HepG2 (cell line): ENCODE measurements around the gene GPC3.

ENCODE experiments used
- CHD2 ChIP-seq: IDR thresholded peaks from 2 replicates; pipeline ENCODE4 v1.6.1; 2011; ENCODE audit warnings: low read depth, low read length, improper control_type of control experiment
- EP300 ChIP-seq, 3 experiments: sonication (generic) in 1 of 3; formaldehyde crosslinking in 1 of 3; IDR thresholded peaks; 2 replicates each; pipeline versions ENCODE4 v1.5.1 to v1.6.1; 2011 to 2020; ENCODE audit warnings: low read depth in 2 of 3, low read length in 2 of 3, borderline replicate concordance in 1 of 3, improper control_type of control experiment in 1 of 3, mild to moderate bottlenecking in 1 of 3, missing genetic modification reagents in 1 of 3, moderate library complexity in 1 of 3
- EZH2 ChIP-seq: conservative IDR thresholded peaks from 2 replicates; pipeline ENCODE4 v1.6.1; 2012; ENCODE audit warnings: mild to moderate bottlenecking, low read depth, low read length, moderate library complexity
- FOXJ3 ChIP-seq: sonication (generic); formaldehyde crosslinking; IDR thresholded peaks from 2 replicates; pipeline ENCODE4 v1.4.0; 2020; ENCODE audit warnings: missing genetic modification reagents, mild to moderate bottlenecking, borderline replicate concordance
- POLR2A ChIP-seq, 2 experiments: IDR thresholded peaks; 2 replicates each; pipeline ENCODE4 v1.6.1; 2011; ENCODE audit warnings: low read depth in 2 of 2, low read length in 2 of 2, mild to moderate bottlenecking in 1 of 2, moderate library complexity in 1 of 2; ENCODE audit not compliant: insufficient read depth in 1 of 2
- RFX5 ChIP-seq: IDR thresholded peaks from 2 replicates; pipeline ENCODE4 v1.6.1; 2011; ENCODE audit warnings: low read depth, low read length, improper control_type of control experiment
- TCF12 ChIP-seq, 2 experiments: fragments of 450-650 bp in 1 of 2; sonication (generic) in 1 of 2; formaldehyde crosslinking in 1 of 2; IDR thresholded peaks; 2 replicates each; pipeline versions ENCODE4 v1.6.1 to v1.8.0; 2017 to 2022; ENCODE audit warnings: antibody characterized with exemption in 1 of 2, mild to moderate bottlenecking in 1 of 2, missing genetic modification reagents in 1 of 2, moderate library complexity in 1 of 2
- YY1 ChIP-seq: IDR thresholded peaks from 2 replicates; pipeline ENCODE4 v1.6.1; 2011; ENCODE audit warnings: low read length, low read depth, moderate library complexity, mild to moderate bottlenecking; ENCODE audit not compliant: insufficient read depth, insufficient replicate concordance
- TF ChIP-seq, protein P1 (sequence below): sonication (generic); formaldehyde crosslinking; IDR thresholded peaks from 2 replicates; pipeline ENCODE4 v1.4.0; 2020; ENCODE audit warnings: missing genetic modification reagents
- TF ChIP-seq, protein P2 (sequence below): sonication (generic); formaldehyde crosslinking; conservative IDR thresholded peaks from 2 replicates; pipeline ENCODE4 v1.5.0; 2020; ENCODE audit warnings: missing genetic modification reagents
- TF ChIP-seq, protein P3 (sequence below): sonication (generic); formaldehyde crosslinking; IDR thresholded peaks from 2 replicates; pipeline ENCODE4 v1.9.0; 2022; ENCODE audit warnings: missing genetic modification reagents, mild to moderate bottlenecking, borderline replicate concordance
- TF ChIP-seq, protein P4 (sequence below): sonication (generic); formaldehyde crosslinking; IDR thresholded peaks from 2 replicates; pipeline ENCODE4 v1.8.0; 2022; ENCODE audit warnings: low read depth, missing genetic modification reagents
- TF ChIP-seq, protein P5 (sequence below): sonication (generic); formaldehyde crosslinking; IDR thresholded peaks from 2 replicates; pipeline ENCODE4 v1.5.0; 2020; ENCODE audit warnings: missing genetic modification reagents
- TF ChIP-seq, protein P6 (sequence below): sonication (generic); formaldehyde crosslinking; IDR thresholded peaks from 2 replicates; pipeline ENCODE4 v1.5.0; 2020; ENCODE audit warnings: mild to moderate bottlenecking, missing genetic modification reagents, moderate library complexity

DNA sequence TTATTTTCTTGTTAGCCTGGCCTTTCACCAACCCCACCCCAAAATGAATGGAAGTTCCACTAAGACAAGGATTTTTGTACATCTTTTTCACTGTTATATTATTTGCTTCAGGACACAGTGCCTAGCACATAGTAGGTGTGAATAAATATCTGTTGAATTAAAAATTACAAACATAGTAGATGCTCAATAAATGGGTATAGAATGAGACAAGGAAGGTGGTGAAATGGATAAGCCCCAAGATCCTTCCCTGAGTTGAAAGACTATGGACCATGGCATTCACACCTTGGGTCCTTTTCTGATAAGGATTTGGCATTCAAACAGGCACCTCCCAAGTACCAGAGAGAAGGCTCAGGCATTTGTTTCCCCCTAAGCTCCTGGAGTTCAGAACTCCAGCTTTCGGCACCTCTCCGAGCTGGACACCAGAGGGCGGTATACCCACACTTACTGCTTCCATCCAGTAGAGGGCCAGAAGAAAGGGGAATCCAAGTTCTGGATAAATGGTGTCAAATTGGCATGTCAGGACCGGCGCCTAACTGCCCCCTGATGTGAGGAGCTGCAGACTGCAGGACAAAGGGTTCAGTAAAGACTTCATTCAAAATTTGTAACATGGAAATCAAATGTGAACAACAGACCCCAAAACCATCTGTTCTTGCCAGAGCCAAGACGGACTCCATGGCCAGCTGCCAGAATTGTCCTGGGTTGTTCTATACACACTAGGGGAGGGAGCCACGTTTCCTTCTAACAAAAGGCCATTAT, 193.0 kb downstream of the GPC3 start:
- peak in 1 of 2 experiments; percentile 24; a peak in 1 of 4 replicates for TF ChIP-seq POLR2A (IDR thresholded peaks at IDR 0.05; ENCODE audit: insufficient read depth in 1 of 2, low read depth in 2 of 2, low read length in 2 of 2)
- TF ChIP-seq TCF12 (IDR thresholded peaks at IDR 0.05), result no peak
- TF ChIP-seq TCF12 (CRISPR knock-in tag; IDR thresholded peaks at IDR 0.05), result no peak
- TF ChIP-seq, protein P1, sequence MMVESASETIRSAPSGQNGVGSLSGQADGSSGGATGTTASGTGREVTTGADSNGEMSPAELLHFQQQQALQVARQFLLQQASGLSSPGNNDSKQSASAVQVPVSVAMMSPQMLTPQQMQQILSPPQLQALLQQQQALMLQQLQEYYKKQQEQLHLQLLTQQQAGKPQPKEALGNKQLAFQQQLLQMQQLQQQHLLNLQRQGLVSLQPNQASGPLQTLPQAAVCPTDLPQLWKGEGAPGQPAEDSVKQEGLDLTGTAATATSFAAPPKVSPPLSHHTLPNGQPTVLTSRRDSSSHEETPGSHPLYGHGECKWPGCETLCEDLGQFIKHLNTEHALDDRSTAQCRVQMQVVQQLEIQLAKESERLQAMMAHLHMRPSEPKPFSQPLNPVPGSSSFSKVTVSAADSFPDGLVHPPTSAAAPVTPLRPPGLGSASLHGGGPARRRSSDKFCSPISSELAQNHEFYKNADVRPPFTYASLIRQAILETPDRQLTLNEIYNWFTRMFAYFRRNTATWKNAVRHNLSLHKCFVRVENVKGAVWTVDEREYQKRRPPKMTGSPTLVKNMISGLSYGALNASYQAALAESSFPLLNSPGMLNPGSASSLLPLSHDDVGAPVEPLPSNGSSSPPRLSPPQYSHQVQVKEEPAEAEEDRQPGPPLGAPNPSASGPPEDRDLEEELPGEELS (CRISPR knock-in tag), result no peak
- TF ChIP-seq, protein P2, sequence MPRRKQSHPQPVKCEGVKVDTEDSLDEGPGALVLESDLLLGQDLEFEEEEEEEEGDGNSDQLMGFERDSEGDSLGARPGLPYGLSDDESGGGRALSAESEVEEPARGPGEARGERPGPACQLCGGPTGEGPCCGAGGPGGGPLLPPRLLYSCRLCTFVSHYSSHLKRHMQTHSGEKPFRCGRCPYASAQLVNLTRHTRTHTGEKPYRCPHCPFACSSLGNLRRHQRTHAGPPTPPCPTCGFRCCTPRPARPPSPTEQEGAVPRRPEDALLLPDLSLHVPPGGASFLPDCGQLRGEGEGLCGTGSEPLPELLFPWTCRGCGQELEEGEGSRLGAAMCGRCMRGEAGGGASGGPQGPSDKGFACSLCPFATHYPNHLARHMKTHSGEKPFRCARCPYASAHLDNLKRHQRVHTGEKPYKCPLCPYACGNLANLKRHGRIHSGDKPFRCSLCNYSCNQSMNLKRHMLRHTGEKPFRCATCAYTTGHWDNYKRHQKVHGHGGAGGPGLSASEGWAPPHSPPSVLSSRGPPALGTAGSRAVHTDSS (CRISPR knock-in tag), result no peak
- TF ChIP-seq EZH2, result no peak
- TF ChIP-seq, protein P3, sequence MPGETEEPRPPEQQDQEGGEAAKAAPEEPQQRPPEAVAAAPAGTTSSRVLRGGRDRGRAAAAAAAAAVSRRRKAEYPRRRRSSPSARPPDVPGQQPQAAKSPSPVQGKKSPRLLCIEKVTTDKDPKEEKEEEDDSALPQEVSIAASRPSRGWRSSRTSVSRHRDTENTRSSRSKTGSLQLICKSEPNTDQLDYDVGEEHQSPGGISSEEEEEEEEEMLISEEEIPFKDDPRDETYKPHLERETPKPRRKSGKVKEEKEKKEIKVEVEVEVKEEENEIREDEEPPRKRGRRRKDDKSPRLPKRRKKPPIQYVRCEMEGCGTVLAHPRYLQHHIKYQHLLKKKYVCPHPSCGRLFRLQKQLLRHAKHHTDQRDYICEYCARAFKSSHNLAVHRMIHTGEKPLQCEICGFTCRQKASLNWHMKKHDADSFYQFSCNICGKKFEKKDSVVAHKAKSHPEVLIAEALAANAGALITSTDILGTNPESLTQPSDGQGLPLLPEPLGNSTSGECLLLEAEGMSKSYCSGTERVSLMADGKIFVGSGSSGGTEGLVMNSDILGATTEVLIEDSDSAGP (CRISPR knock-in tag), result no peak
- TF ChIP-seq, protein P4, sequence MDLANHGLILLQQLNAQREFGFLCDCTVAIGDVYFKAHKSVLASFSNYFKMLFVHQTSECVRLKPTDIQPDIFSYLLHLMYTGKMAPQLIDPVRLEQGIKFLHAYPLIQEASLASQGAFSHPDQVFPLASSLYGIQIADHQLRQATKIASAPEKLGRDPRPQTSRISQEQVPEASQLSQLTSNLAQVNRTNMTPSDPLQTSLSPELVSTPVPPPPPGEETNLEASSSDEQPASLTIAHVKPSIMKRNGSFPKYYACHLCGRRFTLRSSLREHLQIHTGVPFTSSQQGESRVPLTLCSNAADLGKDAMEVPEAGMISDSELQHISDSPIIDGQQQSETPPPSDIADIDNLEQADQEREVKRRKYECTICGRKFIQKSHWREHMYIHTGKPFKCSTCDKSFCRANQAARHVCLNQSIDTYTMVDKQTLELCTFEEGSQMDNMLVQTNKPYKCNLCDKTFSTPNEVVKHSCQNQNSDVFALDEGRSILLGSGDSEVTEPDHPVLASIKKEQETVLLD (CRISPR knock-in tag), result no peak
- TF ChIP-seq YY1, result no peak
- TF ChIP-seq FOXJ3 (CRISPR knock-in tag), result no peak
- TF ChIP-seq, protein P5, sequence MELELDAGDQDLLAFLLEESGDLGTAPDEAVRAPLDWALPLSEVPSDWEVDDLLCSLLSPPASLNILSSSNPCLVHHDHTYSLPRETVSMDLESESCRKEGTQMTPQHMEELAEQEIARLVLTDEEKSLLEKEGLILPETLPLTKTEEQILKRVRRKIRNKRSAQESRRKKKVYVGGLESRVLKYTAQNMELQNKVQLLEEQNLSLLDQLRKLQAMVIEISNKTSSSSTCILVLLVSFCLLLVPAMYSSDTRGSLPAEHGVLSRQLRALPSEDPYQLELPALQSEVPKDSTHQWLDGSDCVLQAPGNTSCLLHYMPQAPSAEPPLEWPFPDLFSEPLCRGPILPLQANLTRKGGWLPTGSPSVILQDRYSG (CRISPR knock-in tag), result no peak
- TF ChIP-seq RFX5, result no peak
- TF ChIP-seq, protein P6, sequence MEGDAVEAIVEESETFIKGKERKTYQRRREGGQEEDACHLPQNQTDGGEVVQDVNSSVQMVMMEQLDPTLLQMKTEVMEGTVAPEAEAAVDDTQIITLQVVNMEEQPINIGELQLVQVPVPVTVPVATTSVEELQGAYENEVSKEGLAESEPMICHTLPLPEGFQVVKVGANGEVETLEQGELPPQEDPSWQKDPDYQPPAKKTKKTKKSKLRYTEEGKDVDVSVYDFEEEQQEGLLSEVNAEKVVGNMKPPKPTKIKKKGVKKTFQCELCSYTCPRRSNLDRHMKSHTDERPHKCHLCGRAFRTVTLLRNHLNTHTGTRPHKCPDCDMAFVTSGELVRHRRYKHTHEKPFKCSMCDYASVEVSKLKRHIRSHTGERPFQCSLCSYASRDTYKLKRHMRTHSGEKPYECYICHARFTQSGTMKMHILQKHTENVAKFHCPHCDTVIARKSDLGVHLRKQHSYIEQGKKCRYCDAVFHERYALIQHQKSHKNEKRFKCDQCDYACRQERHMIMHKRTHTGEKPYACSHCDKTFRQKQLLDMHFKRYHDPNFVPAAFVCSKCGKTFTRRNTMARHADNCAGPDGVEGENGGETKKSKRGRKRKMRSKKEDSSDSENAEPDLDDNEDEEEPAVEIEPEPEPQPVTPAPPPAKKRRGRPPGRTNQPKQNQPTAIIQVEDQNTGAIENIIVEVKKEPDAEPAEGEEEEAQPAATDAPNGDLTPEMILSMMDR (CRISPR knock-in tag), result peak; percentile 63
- TF ChIP-seq CHD2, result no peak
- TF ChIP-seq EP300 (IDR thresholded peaks at IDR 0.05; ENCODE audit: low read depth in 2 of 2, low read length in 2 of 2), result no peak
- no peak for TF ChIP-seq EP300 (CRISPR knock-in tag; IDR thresholded peaks at IDR 0.05; ENCODE audit: borderline replicate concordance)
